BJ (cell line): ENCODE results near the gene ZNF280D. TPM values are rescaled to one million over a fixed set of nuclear protein-coding genes. Genes with fewer than 3 reads are reported as not detected.

ENCODE experiments used
- CTCF ChIA-PET: fragments of 350-600 bp; formaldehyde crosslinking; extraction: SDS; loops from one replicate; lab custom pipeline; 2021; ENCODE audit warnings: antibody characterized with exemption, inconsistent platforms; lab: Yijun Ruan, JAX
- POLR2A ChIA-PET: fragments of 300-600 bp; sonication (Branson Sonifier 250); formaldehyde crosslinking; extraction: SDS; loops from one replicate; lab custom pipeline; 2021; ENCODE audit warnings: antibody characterized with exemption; lab: Charles Lee
- DNase-seq: peaks from one replicate; pipeline ENCODE4 v3.0.0-alpha.2; 2011; ENCODE audit warnings: low read depth
- H3K27me3 ChIP-seq: 2 replicates; pipeline ENCODE4 v1.6.0; 2011; ENCODE audit warnings: low read length; ENCODE audit not compliant: control insufficient read depth, insufficient read depth
- H3K36me3 ChIP-seq: 2 replicates; pipeline ENCODE4 v1.5.1; 2011; ENCODE audit warnings: low read length; ENCODE audit not compliant: control insufficient read depth, insufficient read depth
- H3K4me3 ChIP-seq: 2 replicates; pipeline ENCODE4 v1.5.1; 2011; ENCODE audit warnings: low read depth, mild to moderate bottlenecking, control low read depth, low read length
- CTCF ChIP-seq: IDR thresholded peaks from 2 replicates; pipeline ENCODE4 v1.5.1; 2011; ENCODE audit warnings: low read depth, mild to moderate bottlenecking, control low read depth, inconsistent platforms, low read length, moderate library complexity; ENCODE audit not compliant: insufficient read depth
- polyA plus RNA-seq: library from polyadenylated mRNA; depleted of rRNA; stranded (reverse); fragments of >200 nt; gene quantifications from 2 replicates; pipeline ENCODE4 v1.2.3, GENCODE V29; 2011

The ZNF280D gene
- polyA plus RNA-seq, 1 experiment = 4.0 TPM

- no peaks in the 10 kb centered on the region for H3K36me3 ChIP-seq
- ChIA-PET POLR2A (no interaction called here), CTCF (interaction anchor here (0.9 to 1.0 kb wide), 2 partner anchors 14 to 156 kb away, joined by 3 read pairs; no protein-coding TSS in a partner anchor)
- H3K27me3 ChIP-seq = no peaks in the 10 kb centered on the region
- no peak overlapping the region for H3K4me3 ChIP-seq
- no peak for DNase-seq
- TF ChIP-seq CTCF = no peak
These were observed 4.5 kb upstream of the ZNF280D start for GRCh38 chr15:56737791-56738190.

GRCh38 chr15:56736881-56737707 lies 3.8 kb upstream of the ZNF280D start:
- Histone ChIP-seq H3K27me3 (no peaks in the 10 kb centered on the region), H3K4me3 (no peak overlapping the region), H3K36me3 (no peaks in the 10 kb centered on the region)
- POLR2A ChIA-PET = no interaction called here
- no peak for TF ChIP-seq CTCF
- no peak for DNase-seq
- CTCF ChIA-PET = interaction anchor here (0.9 to 1.5 kb wide), 2 partner anchors 9 to 156 kb away, joined by 3 to 7 read pairs; no protein-coding TSS in a partner anchor

DNA sequence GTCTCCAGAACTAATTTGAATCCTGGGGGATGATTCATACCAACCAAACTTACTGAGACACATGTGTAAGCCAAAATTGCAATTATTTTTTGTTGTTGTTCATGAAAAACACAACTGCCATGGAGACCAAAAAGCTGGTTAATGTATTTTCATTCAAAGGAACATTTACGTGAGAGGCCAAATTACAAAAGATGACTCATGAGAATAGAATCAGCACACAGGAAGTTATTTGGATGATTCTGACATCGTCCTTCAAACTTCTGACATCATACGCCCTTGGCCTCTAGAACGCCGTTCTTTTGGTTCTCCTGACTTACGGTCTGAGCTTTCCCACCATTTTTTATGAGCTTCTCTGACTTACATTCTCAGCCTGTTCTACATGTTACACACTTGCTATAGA lies 3.0 kb upstream of the ZNF280D start:
- no peaks in the 10 kb centered on the region for H3K27me3 ChIP-seq
- ChIA-PET POLR2A (no interaction called here), CTCF (interaction anchor here (1.5 kb wide), 1 partner anchor 10 kb away, joined by 7 read pairs; no protein-coding TSS in a partner anchor)
- no peak for TF ChIP-seq CTCF
- peak; percentile 26 for DNase-seq
- no peak overlapping the region for H3K4me3 ChIP-seq
- H3K36me3 ChIP-seq = no peaks in the 10 kb centered on the region

DNA sequence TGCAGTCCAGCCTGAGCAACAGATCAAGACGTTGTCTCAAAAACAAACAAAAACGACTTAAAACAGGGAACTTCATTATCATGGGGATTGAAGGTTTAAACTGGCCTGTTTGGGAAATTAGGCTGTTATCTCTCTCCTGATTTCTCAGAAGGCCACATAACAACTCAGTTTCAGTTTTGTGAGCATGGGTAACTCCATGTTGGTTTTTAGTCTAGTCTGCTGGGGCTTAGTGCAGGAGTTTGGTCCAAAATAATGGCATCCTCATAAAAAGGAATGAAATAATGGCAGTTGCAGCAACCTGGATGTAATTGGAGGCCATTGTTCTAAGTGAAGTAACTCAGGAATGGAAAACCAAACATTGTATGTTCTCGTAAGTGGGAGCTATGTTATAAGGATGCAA lies 2.3 kb upstream of the ZNF280D start:
- Histone ChIP-seq H3K4me3 (no peak overlapping the region), H3K36me3 (no peaks in the 10 kb centered on the region), H3K27me3 (no peaks in the 10 kb centered on the region)
- ChIA-PET POLR2A (no interaction called here), CTCF (no interaction called here)
- no peak for DNase-seq
- no peak for TF ChIP-seq CTCF

- no peak for TF ChIP-seq CTCF
- no peak overlapping the region for H3K4me3 ChIP-seq
- no peaks in the 10 kb centered on the region for H3K27me3 ChIP-seq
- no peaks in the 10 kb centered on the region for H3K36me3 ChIP-seq
- POLR2A ChIA-PET = interaction anchor here (0.7 to 0.9 kb wide), 2 partner anchors 20 to 89 kb away, joined by 3 read pairs; no protein-coding TSS in a partner anchor
- CTCF ChIA-PET = interaction anchor here (0.7 to 0.9 kb wide), 2 partner anchors 25 to 60 kb away, joined by 3 read pairs; no protein-coding TSS in a partner anchor
- DNase-seq = no peak
These were observed 815 bp upstream of the ZNF280D start for GRCh38 chr15:56734013-56734635.
